Muscle of leg (tissue), 16 donors: ENCODE data around the gene PRR23A. TPM values are rescaled to one million over a fixed set of nuclear protein-coding genes. Genes with fewer than 3 reads are reported as not detected.
"Not testable (repeated sequence)": the region's sequence is repeated elsewhere in the genome, so short reads cannot be mapped to it uniquely, and the experiment has no call there.

Experiments
- DNase-seq: peaks from one replicate; pipeline ENCODE4 v3.0.0; 2013
- H3K27ac ChIP-seq: one replicate; pipeline ENCODE4 v1.5.1; 2013; ENCODE audit warnings: mild to moderate bottlenecking, low read length, control low read depth
- H3K27me3 ChIP-seq: one replicate; pipeline ENCODE4 v1.6.1; 2013; ENCODE audit warnings: low read length; ENCODE audit not compliant: control insufficient read depth, insufficient read depth
- H3K36me3 ChIP-seq: one replicate; pipeline ENCODE4 v1.6.1; 2013; ENCODE audit warnings: low read length; ENCODE audit not compliant: control insufficient read depth, insufficient read depth
- H3K4me1 ChIP-seq: one replicate; pipeline ENCODE4 v1.6.1; 2013; ENCODE audit warnings: low read length; ENCODE audit not compliant: control insufficient read depth, insufficient read depth
- H3K4me3 ChIP-seq: one replicate; pipeline ENCODE4 v1.5.1; 2013; ENCODE audit warnings: low read length, control low read depth
- H3K9me3 ChIP-seq: replicated peaks from 2 replicates; pipeline ENCODE4 v1.6.1; 2013; ENCODE audit warnings: low read depth, low read length; ENCODE audit not compliant: control insufficient read depth
- WGBS: methylation state at CpG from one replicate; pipeline ENCODE4 v1.1.5; 2013; ENCODE audit warnings: missing lambda C conversion rate; ENCODE audit not compliant: insufficient coverage; 5-methylcytosine and 5-hydroxymethylcytosine counted together
- long read RNA-seq, 11 donors: transcript quantifications; one replicate each; lab custom pipeline, GENCODE V29; 2026
- polyA plus RNA-seq, 8 donors: library from polyadenylated mRNA; unstranded; fragments of 120-200 nt; gene quantifications; one replicate each; pipeline versions ENCODE4 v1.2.1 to v1.2.3, GENCODE V29; 2013; ENCODE audit warnings: inconsistent platforms in 1 of 8, low replicate concordance in 1 of 8; ENCODE audit not compliant: insufficient read length in 8 of 8, insufficient read depth in 1 of 8
- total RNA-seq: library from RNA; stranded (reverse); fragments of 120-200 nt; gene quantifications from one replicate; pipeline ENCODE4 v1.2.4, GENCODE V29; 2013

The PRR23A gene
- total RNA-seq (not detected), polyA plus RNA-seq (not detected)
- long read RNA-seq, donor 1: 0 reads
- long read RNA-seq, donor 2: 0 reads
- long read RNA-seq, donor 3: 0 reads
- long read RNA-seq, donor 4: 0 reads
- long read RNA-seq, donor 5: 0 reads
- long read RNA-seq, donor 6: 0 reads
- long read RNA-seq, donor 7: 0 reads
- long read RNA-seq, donor 8: 0 reads
- long read RNA-seq, donor 9: 0 reads
- long read RNA-seq, donor 10: 0 reads
- long read RNA-seq, donor 11: 0 reads

- Histone ChIP-seq H3K36me3 (no peaks in the 10 kb centered on the region), H3K4me3 (no peak within 1 kb of the TSS), H3K4me1 (no peaks in the 10 kb centered on the region), H3K27me3 (no peaks in the 10 kb centered on the region), H3K9me3 (peaks cover 6% of the 10 kb centered on the region), H3K27ac (no peak within 1 kb of the TSS)
- no peak for DNase-seq
- WGBS: 77% methylated on average over 59 of the region's 60 CpGs
Measured at GRCh38 chr3:139006051-139006716, at the start of gene PRR23A. PRR23A (minus strand) TSS chr3:139006268; CDS start chr3:139006268, 0 bp downstream.

GRCh38 chr3:139052802-139053600 is 46.9 kb upstream of the PRR23A start:
- H3K27me3 ChIP-seq: no peaks in the 10 kb centered on the region
- no peaks in the 10 kb centered on the region for H3K9me3 ChIP-seq
- H3K4me3 ChIP-seq: no peak overlapping the region
- WGBS: no CpG with 5 or more reads among the region's 2 CpGs
- no peaks in the 10 kb centered on the region for H3K36me3 ChIP-seq
- no peak for DNase-seq
- no peak overlapping the region for H3K27ac ChIP-seq
- no peaks in the 10 kb centered on the region for H3K4me1 ChIP-seq

GRCh38 chr3:139044366-139045210 is 38.5 kb upstream of the PRR23A start, which contains the start of gene PRR23C:
PRR23C (minus strand) TSS chr3:139044892; CDS start chr3:139044620, 272 bp downstream.
- 45% methylated on average over 69 of the region's 77 CpGs for WGBS
- no peak for DNase-seq
- Histone ChIP-seq H3K9me3 (peaks cover 8% of the 10 kb centered on the region), H3K4me1 (no peaks in the 10 kb centered on the region), H3K27ac (no peak within 1 kb of the TSS), H3K27me3 (peaks cover 2% of the 10 kb centered on the region), H3K36me3 (no peaks in the 10 kb centered on the region), H3K4me3 (no peak within 1 kb of the TSS)

GRCh38 chr3:139043554-139044365 is 37.7 kb upstream of the PRR23A start:
- no peak overlapping the region for H3K4me3 ChIP-seq
- H3K27ac ChIP-seq: no peak overlapping the region
- H3K27me3 ChIP-seq: peaks cover 2% of the 10 kb centered on the region
- H3K36me3 ChIP-seq: no peaks in the 10 kb centered on the region
- peaks cover 8% of the 10 kb centered on the region for H3K9me3 ChIP-seq
- WGBS: 72% methylated on average over 47 of the region's 50 CpGs
- no peaks in the 10 kb centered on the region for H3K4me1 ChIP-seq
- no peak for DNase-seq

GRCh38 chr3:139037478-139037877 is 31.4 kb upstream of the PRR23A start:
- Histone ChIP-seq H3K27me3 (no peaks in the 10 kb centered on the region), H3K4me3 (no peak overlapping the region), H3K4me1 (no peaks in the 10 kb centered on the region), H3K36me3 (no peaks in the 10 kb centered on the region), H3K9me3 (no peaks in the 10 kb centered on the region), H3K27ac (no peak overlapping the region)
- WGBS: 100% methylated on average over 1 of the region's 6 CpGs
- DNase-seq: no peak

- H3K27ac ChIP-seq: no peak overlapping the region
- H3K27me3 ChIP-seq: no peaks in the 10 kb centered on the region
- H3K36me3 ChIP-seq: no peaks in the 10 kb centered on the region
- H3K9me3 ChIP-seq: no peaks in the 10 kb centered on the region
- WGBS: 60% methylated on average over 1 of the region's 2 CpGs
- H3K4me3 ChIP-seq: no peak overlapping the region
- no peak for DNase-seq
- no peaks in the 10 kb centered on the region for H3K4me1 ChIP-seq
Measured at GRCh38 chr3:139032326-139033002, 26.4 kb upstream of the PRR23A start.

DNA sequence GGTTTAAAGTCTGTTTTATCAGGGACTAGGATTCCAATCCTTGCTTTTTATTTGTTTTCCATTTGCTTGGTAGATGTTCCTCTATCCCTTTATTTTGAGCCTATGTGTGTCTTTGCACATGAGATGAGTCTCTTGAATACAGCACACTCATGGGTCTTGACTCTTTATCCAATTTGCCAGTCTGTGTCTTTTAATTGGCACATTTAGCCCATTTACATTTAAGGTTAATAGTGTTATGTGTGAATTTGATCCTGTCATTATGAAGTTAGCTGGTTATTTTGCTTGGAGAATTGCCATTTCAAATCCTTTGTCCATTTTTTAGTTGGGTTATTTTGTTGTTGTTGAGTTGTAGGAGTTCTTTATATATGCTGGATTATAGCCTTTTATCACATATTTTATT is 24.5 kb upstream of the PRR23A start:
- not testable (repeated sequence) for H3K4me3 ChIP-seq, DNase-seq, H3K4me1 ChIP-seq, H3K9me3 ChIP-seq, H3K36me3 ChIP-seq, H3K27ac ChIP-seq, H3K27me3 ChIP-seq

- H3K4me1 ChIP-seq: no peaks in the 10 kb centered on the region
- H3K4me3 ChIP-seq: no peak overlapping the region
- no peak overlapping the region for H3K27ac ChIP-seq
- DNase-seq: no peak
- peaks cover 2% of the 10 kb centered on the region for H3K9me3 ChIP-seq
- H3K27me3 ChIP-seq: no peaks in the 10 kb centered on the region
- 94% methylated on average over 2 of the region's 2 CpGs for WGBS
- no peaks in the 10 kb centered on the region for H3K36me3 ChIP-seq
Measured at GRCh38 chr3:139024968-139025367, 18.9 kb upstream of the PRR23A start.

- peaks cover 2% of the 10 kb centered on the region for H3K9me3 ChIP-seq
- no peak within 1 kb of the TSS for H3K27ac ChIP-seq
- no peaks in the 10 kb centered on the region for H3K27me3 ChIP-seq
- no peaks in the 10 kb centered on the region for H3K4me1 ChIP-seq
- H3K36me3 ChIP-seq: no peaks in the 10 kb centered on the region
- 65% methylated on average over 14 of the region's 19 CpGs for WGBS
- no peak within 1 kb of the TSS for H3K4me3 ChIP-seq
- no peak for DNase-seq
Measured at GRCh38 chr3:139020868-139021234, 14.8 kb upstream of the PRR23A start, which contains the start of gene PRR23B. PRR23B (minus strand) TSS chr3:139020926; CDS start chr3:139020661, 265 bp downstream.
